GM12878 (cell line): ENCODE data around the gene C3orf20. TPM values are rescaled to one million over a fixed set of nuclear protein-coding genes. Genes with fewer than 3 reads are reported as not detected.

Experiments used
- ATAC-seq: fragments of 200-7000 bp; cut with Tn5 transposase; 3 replicates; pipeline ENCODE4 v1.9.1; 2020; ENCODE audit warnings: mild to moderate bottlenecking, moderate library complexity
- BruUV-seq: library from RNA; stranded (reverse); fragments of 400-500 nt; replicated peaks from 2 replicates; lab custom pipeline; 2021; lab: Mats Ljungman, UMichigan
- CTCF ChIA-PET: fragments of 300-600 bp; sonication (Branson Sonifier 250); formaldehyde crosslinking; extraction: SDS; loops from one replicate; lab custom pipeline; 2021; ENCODE audit warnings: inconsistent platforms; lab: Yijun Ruan, JAX
- POLR2A ChIA-PET: fragments of 350-600 bp; formaldehyde crosslinking; extraction: SDS; loops from one replicate; lab custom pipeline; 2021; ENCODE audit warnings: inconsistent platforms; lab: Charles Lee
- RAD21 ChIA-PET: fragments of 300-600 bp; sonication (Branson Sonifier 250); formaldehyde crosslinking; loops from one replicate; lab custom pipeline; 2023; ENCODE audit warnings: antibody characterized with exemption; ENCODE audit not compliant: unreplicated experiment; lab: Charles Lee
- SMC1A ChIA-PET: fragments of 300-600 bp; sonication (Branson Sonifier 250); formaldehyde crosslinking; loops from one replicate; lab custom pipeline; 2023; ENCODE audit not compliant: unreplicated experiment, uncharacterized antibody; lab: Charles Lee
- DNase-seq: peaks from one replicate; pipeline ENCODE4 v3.0.0-alpha.2; 2011; ENCODE audit warnings: low read depth, low spot score
- FAIRE-seq: peaks from 3 replicates; lab custom pipeline; 2011; peaks lifted over from hg19 to GRCh38; lab: Jason Lieb, UNC
- H2AFZ ChIP-seq: 2 replicates; pipeline ENCODE4 v1.6.0; 2011; ENCODE audit warnings: low read depth, low read length, control low read depth; ENCODE audit not compliant: control insufficient read depth
- H3K27ac ChIP-seq: 2 replicates; pipeline ENCODE4 v1.5.1; 2011; ENCODE audit warnings: control low read depth; ENCODE audit not compliant: control insufficient read depth, insufficient read depth
- H3K27me3 ChIP-seq, 2 experiments: replicated peaks in 1 of 2; 2 replicates each; pipeline versions ENCODE4 v1.6.0 to v1.6.1; 2011; ENCODE audit warnings: low read length in 1 of 2; ENCODE audit not compliant: control insufficient read depth in 2 of 2, insufficient read depth in 2 of 2
- H3K36me3 ChIP-seq, 2 experiments: 2 replicates each; pipeline ENCODE4 v1.5.1; 2011; ENCODE audit warnings: low read length in 1 of 2; ENCODE audit not compliant: control insufficient read depth in 2 of 2, insufficient read depth in 2 of 2
- H3K4me1 ChIP-seq: 2 replicates; pipeline ENCODE4 v1.6.1; 2011; ENCODE audit warnings: mild to moderate bottlenecking, low read length, moderate library complexity, mixed read lengths; ENCODE audit not compliant: control insufficient read depth, insufficient read depth
- H3K4me2 ChIP-seq: 2 replicates; pipeline ENCODE4 v1.6.0; 2011; ENCODE audit warnings: control low read depth; ENCODE audit not compliant: control insufficient read depth, insufficient read depth
- H3K4me3 ChIP-seq: fragments of 200-600 bp; sonication (generic); 2 replicates; pipeline ENCODE4 v1.5.1; 2016
- H3K79me2 ChIP-seq: 2 replicates; pipeline ENCODE4 v1.6.0; 2011; ENCODE audit warnings: low read length; ENCODE audit not compliant: control insufficient read depth, insufficient read depth
- H3K9ac ChIP-seq: 2 replicates; pipeline ENCODE4 v1.8.0; 2011; ENCODE audit warnings: low read length, control low read depth, mixed read lengths; ENCODE audit not compliant: control insufficient read depth, insufficient read depth
- H3K9me3 ChIP-seq: replicated peaks from 3 replicates; pipeline ENCODE4 v1.5.1; 2011; ENCODE audit warnings: mild to moderate bottlenecking, low read length; ENCODE audit not compliant: control insufficient read depth, insufficient read depth
- H4K20me1 ChIP-seq: 2 replicates; pipeline ENCODE4 v1.6.0; 2011; ENCODE audit not compliant: control insufficient read depth, insufficient read depth
- FOXK2 ChIP-seq: fragments of 450-650 bp; IDR thresholded peaks from 2 replicates; pipeline ENCODE4 v1.6.1; 2017; ENCODE audit warnings: mild to moderate bottlenecking, moderate library complexity
- KAT2A ChIP-seq: conservative IDR thresholded peaks from 2 replicates; pipeline ENCODE4 v1.6.1; 2011; ENCODE audit warnings: low read depth, low read length; ENCODE audit not compliant: control insufficient read depth
- MYB ChIP-seq: fragments of 150-350 bp; IDR thresholded peaks from 2 replicates; pipeline ENCODE4 v1.6.1; 2014; ENCODE audit warnings: mild to moderate bottlenecking, low read depth, low read length, borderline replicate concordance
- NBN ChIP-seq: fragments of 450-650 bp; IDR thresholded peaks from 2 replicates; pipeline ENCODE4 v1.6.1; 2016
- SPI1 ChIP-seq: IDR thresholded peaks from 2 replicates; pipeline ENCODE4 v1.6.1; 2011; ENCODE audit warnings: low read depth, mild to moderate bottlenecking, low read length, moderate library complexity, borderline replicate concordance; ENCODE audit not compliant: insufficient read depth
- TAF1 ChIP-seq: IDR thresholded peaks from 2 replicates; pipeline ENCODE4 v1.6.1; 2011; ENCODE audit warnings: mild to moderate bottlenecking, low read depth, low read length, borderline replicate concordance
- WRNIP1 ChIP-seq: IDR thresholded peaks from 2 replicates; pipeline ENCODE4 v1.6.1; 2011; ENCODE audit warnings: low read depth, low read length, improper control_type of control experiment, borderline replicate concordance
- ZNF384 ChIP-seq: IDR thresholded peaks from 2 replicates; pipeline ENCODE4 v1.6.1; 2012; ENCODE audit warnings: low read depth, mild to moderate bottlenecking, low read length, improper control_type of control experiment, borderline replicate concordance
- whole genome bisulfite sequencing: methylation state at CpG from one replicate; pipeline ENCODE4 v1.1.6; 2016; ENCODE audit warnings: low lambda C conversion rate; ENCODE audit not compliant: insufficient replicate concordance, insufficient coverage; ENCODE audit errors: missing lambda C conversion rate; 5-methylcytosine and 5-hydroxymethylcytosine counted together
- in situ Hi-C: fragments of 300-500 bp; cut with MboI; formaldehyde crosslinking; loops from 9 replicates; pipeline ENCODE4 v1.14.3; 2018; ENCODE audit warnings: mixed read lengths
- intact Hi-C: fragments of 100-400 bp; cut with micrococcal nuclease; formaldehyde crosslinking; loops from one replicate; pipeline ENCODE4 v1.14.2; 2022; ENCODE audit not compliant: unreplicated experiment
- polyA plus RNA-seq, 11 experiments: library from polyadenylated mRNA; depleted of rRNA in 4 of 11; unstranded in 6 of 11; stranded (reverse) in 5 of 11; fragments of >200 nt; fragmentation: Nextera tagmentation in 4 of 11; fragmentation: Illumina TruSeq in 1 of 11; extraction: Ambion mirVana in 4 of 11; extraction: Trizol in 1 of 11; gene quantifications; 1 replicate in 1 of 11; 2 replicates in 10 of 11; pipeline versions ENCODE4 v1.2.1 to v1.2.3, GENCODE V29; 2011 to 2016; ENCODE audit warnings: inconsistent platforms in 2 of 11, missing spikeins in 2 of 11, low read depth in 1 of 11
- total RNA-seq, 4 experiments: library from RNA; depleted of rRNA in 3 of 4; stranded (reverse); fragments of >200 nt in 3 of 4; fragmentation: Illumina TruSeq in 1 of 4; extraction: Trizol in 1 of 4; gene quantifications; 2 replicates each; pipeline versions ENCODE4 v1.2.1 to v1.2.3, GENCODE V29; 2013 to 2021
- TF ChIP-seq, protein P1 (sequence below): fragments of 450-650 bp; IDR thresholded peaks from 2 replicates; pipeline ENCODE4 v1.6.1; 2014; ENCODE audit warnings: mild to moderate bottlenecking
- TF ChIP-seq, protein P2 (sequence below): fragments of 450-650 bp; IDR thresholded peaks from 2 replicates; pipeline ENCODE4 v1.6.1; 2017; ENCODE audit warnings: mild to moderate bottlenecking
- TF ChIP-seq, protein P3 (sequence below): fragments of 450-650 bp; IDR thresholded peaks from 2 replicates; pipeline ENCODE4 v1.6.1; 2016; ENCODE audit warnings: mild to moderate bottlenecking
- TF ChIP-seq, protein P4 (sequence below): IDR thresholded peaks from 2 replicates; pipeline ENCODE4 v1.6.1; 2012; ENCODE audit warnings: low read depth, low read length, improper control_type of control experiment
- TF ChIP-seq, protein P5 (sequence below): IDR thresholded peaks from 2 replicates; pipeline ENCODE4 v1.6.1; 2012; ENCODE audit warnings: low read length, inconsistent platforms
- TF ChIP-seq, protein P6 (sequence below): IDR thresholded peaks from 2 replicates; pipeline ENCODE4 v1.6.1; 2011; ENCODE audit warnings: low read depth, low read length, improper control_type of control experiment, borderline replicate concordance

C3orf20 gene
- total and polyA plus RNA-seq, 10 of the 15 experiments (the other 5 are each of a cell fraction or from before 2014, with no cell fraction given): 0.05 to 2.9 (median 1.0) TPM

DNA sequence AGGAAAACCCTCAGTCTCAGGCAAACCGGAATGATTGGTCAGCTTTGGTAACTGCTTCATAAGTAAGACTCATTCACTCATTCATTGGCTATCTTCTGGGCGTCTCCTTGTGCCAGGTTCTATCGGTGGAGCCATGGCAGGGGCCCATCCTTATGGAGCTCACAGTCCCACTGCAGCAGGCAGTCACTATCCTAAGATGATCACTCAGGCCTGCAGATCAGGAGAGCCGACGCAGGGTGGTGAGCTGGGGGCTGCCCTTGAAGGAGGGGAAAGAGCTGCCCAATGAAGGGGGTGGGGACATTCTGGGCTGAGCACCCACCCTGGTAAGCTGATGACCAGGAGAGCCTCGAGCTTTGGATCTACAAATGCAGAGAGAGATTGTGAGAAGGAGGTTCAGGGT lies 123.3 kb downstream of the C3orf20 start:
- no peaks in the 10 kb centered on the region for H3K79me2 ChIP-seq
- ChIA-PET RAD21 (no interaction called here), CTCF (interaction anchor here (0.8 to 2.9 kb wide), 5 partner anchors 8 to 126 kb away, joined by 3 to 9 read pairs (median 3); no protein-coding TSS in a partner anchor), SMC1A (no interaction called here), POLR2A (no interaction called here)
- H3K27me3 ChIP-seq: peaks cover 1 to 2% of the 10 kb centered on the region in 2 experiments; a peak in 2 of 4 replicates
- no peak overlapping the region for H3K27ac ChIP-seq
- no peaks in the 10 kb centered on the region for H3K4me1 ChIP-seq
- H3K36me3 ChIP-seq: no peaks in the 10 kb centered on the region
- no peak overlapping the region for H2AFZ ChIP-seq
- no peak overlapping the region for H3K4me2 ChIP-seq
- H3K4me3 ChIP-seq: no peak overlapping the region
- intact Hi-C loops (no loop called here), in situ Hi-C loops (loop anchor here (5.0 kb wide), 1 partner anchor 124 kb away; no protein-coding TSS in a partner anchor)
- no peaks in the 10 kb centered on the region for H3K9me3 ChIP-seq
- FAIRE-seq: no peak
- no peak for ATAC-seq
- 35% methylated on average over 6 of the region's 6 CpGs for WGBS
- no TSS peak for BruUV-seq
- no peak overlapping the region for H3K9ac ChIP-seq
- no peaks in the 10 kb centered on the region for H4K20me1 ChIP-seq
- DNase-seq: no peak
- TF ChIP-seq NBN (no peak), ZNF384 (no peak), TAF1 (no peak), KAT2A (no peak), SPI1 (no peak), MYB (no peak), FOXK2 (no peak), WRNIP1 (no peak)
- TF ChIP-seq, protein P1, sequence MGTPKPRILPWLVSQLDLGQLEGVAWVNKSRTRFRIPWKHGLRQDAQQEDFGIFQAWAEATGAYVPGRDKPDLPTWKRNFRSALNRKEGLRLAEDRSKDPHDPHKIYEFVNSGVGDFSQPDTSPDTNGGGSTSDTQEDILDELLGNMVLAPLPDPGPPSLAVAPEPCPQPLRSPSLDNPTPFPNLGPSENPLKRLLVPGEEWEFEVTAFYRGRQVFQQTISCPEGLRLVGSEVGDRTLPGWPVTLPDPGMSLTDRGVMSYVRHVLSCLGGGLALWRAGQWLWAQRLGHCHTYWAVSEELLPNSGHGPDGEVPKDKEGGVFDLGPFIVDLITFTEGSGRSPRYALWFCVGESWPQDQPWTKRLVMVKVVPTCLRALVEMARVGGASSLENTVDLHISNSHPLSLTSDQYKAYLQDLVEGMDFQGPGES: no peak
- TF ChIP-seq, protein P2, sequence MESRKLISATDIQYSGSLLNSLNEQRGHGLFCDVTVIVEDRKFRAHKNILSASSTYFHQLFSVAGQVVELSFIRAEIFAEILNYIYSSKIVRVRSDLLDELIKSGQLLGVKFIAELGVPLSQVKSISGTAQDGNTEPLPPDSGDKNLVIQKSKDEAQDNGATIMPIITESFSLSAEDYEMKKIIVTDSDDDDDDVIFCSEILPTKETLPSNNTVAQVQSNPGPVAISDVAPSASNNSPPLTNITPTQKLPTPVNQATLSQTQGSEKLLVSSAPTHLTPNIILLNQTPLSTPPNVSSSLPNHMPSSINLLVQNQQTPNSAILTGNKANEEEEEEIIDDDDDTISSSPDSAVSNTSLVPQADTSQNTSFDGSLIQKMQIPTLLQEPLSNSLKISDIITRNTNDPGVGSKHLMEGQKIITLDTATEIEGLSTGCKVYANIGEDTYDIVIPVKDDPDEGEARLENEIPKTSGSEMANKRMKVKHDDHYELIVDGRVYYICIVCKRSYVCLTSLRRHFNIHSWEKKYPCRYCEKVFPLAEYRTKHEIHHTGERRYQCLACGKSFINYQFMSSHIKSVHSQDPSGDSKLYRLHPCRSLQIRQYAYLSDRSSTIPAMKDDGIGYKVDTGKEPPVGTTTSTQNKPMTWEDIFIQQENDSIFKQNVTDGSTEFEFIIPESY: no peak
- TF ChIP-seq, protein P3, sequence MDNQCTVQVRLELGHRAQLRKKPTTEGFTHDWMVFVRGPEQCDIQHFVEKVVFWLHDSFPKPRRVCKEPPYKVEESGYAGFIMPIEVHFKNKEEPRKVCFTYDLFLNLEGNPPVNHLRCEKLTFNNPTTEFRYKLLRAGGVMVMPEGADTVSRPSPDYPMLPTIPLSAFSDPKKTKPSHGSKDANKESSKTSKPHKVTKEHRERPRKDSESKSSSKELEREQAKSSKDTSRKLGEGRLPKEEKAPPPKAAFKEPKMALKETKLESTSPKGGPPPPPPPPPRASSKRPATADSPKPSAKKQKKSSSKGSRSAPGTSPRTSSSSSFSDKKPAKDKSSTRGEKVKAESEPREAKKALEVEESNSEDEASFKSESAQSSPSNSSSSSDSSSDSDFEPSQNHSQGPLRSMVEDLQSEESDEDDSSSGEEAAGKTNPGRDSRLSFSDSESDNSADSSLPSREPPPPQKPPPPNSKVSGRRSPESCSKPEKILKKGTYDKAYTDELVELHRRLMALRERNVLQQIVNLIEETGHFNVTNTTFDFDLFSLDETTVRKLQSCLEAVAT: no peak
- TF ChIP-seq, protein P4, sequence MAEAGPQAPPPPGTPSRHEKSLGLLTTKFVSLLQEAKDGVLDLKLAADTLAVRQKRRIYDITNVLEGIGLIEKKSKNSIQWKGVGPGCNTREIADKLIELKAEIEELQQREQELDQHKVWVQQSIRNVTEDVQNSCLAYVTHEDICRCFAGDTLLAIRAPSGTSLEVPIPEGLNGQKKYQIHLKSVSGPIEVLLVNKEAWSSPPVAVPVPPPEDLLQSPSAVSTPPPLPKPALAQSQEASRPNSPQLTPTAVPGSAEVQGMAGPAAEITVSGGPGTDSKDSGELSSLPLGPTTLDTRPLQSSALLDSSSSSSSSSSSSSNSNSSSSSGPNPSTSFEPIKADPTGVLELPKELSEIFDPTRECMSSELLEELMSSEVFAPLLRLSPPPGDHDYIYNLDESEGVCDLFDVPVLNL: no peak
- TF ChIP-seq, protein P5, sequence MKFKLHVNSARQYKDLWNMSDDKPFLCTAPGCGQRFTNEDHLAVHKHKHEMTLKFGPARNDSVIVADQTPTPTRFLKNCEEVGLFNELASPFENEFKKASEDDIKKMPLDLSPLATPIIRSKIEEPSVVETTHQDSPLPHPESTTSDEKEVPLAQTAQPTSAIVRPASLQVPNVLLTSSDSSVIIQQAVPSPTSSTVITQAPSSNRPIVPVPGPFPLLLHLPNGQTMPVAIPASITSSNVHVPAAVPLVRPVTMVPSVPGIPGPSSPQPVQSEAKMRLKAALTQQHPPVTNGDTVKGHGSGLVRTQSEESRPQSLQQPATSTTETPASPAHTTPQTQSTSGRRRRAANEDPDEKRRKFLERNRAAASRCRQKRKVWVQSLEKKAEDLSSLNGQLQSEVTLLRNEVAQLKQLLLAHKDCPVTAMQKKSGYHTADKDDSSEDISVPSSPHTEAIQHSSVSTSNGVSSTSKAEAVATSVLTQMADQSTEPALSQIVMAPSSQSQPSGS: no peak
- TF ChIP-seq, protein P6, sequence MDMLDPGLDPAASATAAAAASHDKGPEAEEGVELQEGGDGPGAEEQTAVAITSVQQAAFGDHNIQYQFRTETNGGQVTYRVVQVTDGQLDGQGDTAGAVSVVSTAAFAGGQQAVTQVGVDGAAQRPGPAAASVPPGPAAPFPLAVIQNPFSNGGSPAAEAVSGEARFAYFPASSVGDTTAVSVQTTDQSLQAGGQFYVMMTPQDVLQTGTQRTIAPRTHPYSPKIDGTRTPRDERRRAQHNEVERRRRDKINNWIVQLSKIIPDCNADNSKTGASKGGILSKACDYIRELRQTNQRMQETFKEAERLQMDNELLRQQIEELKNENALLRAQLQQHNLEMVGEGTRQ: no peak
